Measurements from ENCODE around the gene CHRNA5.

GRCh38 chr15:78619022-78619950 is 54.0 kb downstream of the CHRNA5 start:
- TF ChIP-seq YY1 (IDR thresholded peaks at IDR 0.05; ENCODE audit: insufficient read depth, insufficient read length) (no peak), SUZ12 (IDR thresholded peaks at IDR 0.05; ENCODE audit: extremely low read depth, insufficient read depth, insufficient read length) (no peak)
